GM12801 (cell line): ENCODE measurements around the gene NFATC1.

Source experiments
- TF ChIP-seq, protein P1 (sequence below): IDR thresholded peaks from one replicate; pipeline ENCODE4 v1.5.1; 2011; ENCODE audit warnings: control low read depth; ENCODE audit not compliant: insufficient read length; ENCODE audit errors: extremely low read depth

NFATC1 gene

GRCh38 chr18:79525556-79526467, 130.1 kb downstream of the NFATC1 start:
- TF ChIP-seq, protein P1, sequence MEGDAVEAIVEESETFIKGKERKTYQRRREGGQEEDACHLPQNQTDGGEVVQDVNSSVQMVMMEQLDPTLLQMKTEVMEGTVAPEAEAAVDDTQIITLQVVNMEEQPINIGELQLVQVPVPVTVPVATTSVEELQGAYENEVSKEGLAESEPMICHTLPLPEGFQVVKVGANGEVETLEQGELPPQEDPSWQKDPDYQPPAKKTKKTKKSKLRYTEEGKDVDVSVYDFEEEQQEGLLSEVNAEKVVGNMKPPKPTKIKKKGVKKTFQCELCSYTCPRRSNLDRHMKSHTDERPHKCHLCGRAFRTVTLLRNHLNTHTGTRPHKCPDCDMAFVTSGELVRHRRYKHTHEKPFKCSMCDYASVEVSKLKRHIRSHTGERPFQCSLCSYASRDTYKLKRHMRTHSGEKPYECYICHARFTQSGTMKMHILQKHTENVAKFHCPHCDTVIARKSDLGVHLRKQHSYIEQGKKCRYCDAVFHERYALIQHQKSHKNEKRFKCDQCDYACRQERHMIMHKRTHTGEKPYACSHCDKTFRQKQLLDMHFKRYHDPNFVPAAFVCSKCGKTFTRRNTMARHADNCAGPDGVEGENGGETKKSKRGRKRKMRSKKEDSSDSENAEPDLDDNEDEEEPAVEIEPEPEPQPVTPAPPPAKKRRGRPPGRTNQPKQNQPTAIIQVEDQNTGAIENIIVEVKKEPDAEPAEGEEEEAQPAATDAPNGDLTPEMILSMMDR, result no peak

- TF ChIP-seq, protein P1, result no peak
These were observed 131.0 kb downstream of the NFATC1 start for GRCh38 chr18:79526468-79527460.

GRCh38 chr18:79527656-79528315, 132.1 kb downstream of the NFATC1 start:
- TF ChIP-seq, protein P1, result no peak

DNA sequence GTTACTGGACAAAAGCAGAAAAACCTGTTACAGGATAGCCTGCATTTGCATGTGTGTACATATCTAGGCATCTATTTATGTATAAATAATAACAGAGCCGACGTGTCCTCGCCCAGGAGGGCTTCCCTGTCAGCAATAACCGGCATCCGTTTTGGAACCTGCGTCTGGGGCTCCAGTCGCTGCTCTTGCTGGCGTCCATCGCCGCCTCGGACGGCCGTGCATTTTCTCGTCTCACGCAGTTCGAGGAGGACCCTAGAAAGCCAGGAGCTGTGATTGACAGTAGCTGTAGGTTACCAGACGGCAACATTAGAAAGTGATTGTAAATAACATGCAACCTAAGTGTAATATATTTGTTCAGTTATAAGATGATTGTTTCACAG, 132.6 kb downstream of the NFATC1 start:
- TF ChIP-seq, protein P1, result no peak

DNA sequence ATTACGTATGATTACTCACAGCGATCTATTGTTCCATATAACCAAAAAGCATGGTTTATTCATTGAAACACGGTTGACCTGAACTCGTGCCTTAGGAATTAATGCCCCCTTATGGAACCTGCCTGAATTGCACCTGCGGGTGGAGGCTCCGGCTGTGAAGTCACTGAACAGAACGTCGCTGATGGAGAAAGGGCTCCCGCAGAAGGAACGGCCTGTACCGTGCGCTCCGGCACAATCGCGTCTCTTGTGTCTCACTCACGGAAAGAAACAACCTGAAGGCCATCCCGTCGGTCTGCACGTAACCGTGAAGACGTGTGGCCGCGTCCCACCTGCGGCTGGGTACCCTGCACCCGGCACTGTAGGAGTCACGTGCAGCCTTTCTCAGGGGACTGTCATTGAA, 133.1 kb downstream of the NFATC1 start:
- TF ChIP-seq, protein P1, result peak; percentile 50

- TF ChIP-seq, protein P1, result no peak
These were observed 133.6 kb downstream of the NFATC1 start for GRCh38 chr18:79529296-79529695.
